ENCODE data around the gene BID. TPM values are rescaled to one million over a fixed set of nuclear protein-coding genes. Genes with fewer than 3 reads are reported as not detected.

BID gene
- total and polyA plus RNA-seq, 5 donors from 2014 or later = 17.6 to 84.0 (median 64.3) TPM

- Mint-ChIP-seq H3K9me3 (no peaks in the 10 kb centered on the region), H3K36me3 (peaks cover 38% of the 10 kb centered on the region), H3K27ac (no peak overlapping the region)
These were observed 28.1 kb upstream of the BID start for GRCh38 chr22:17802411-17802810.

DNA sequence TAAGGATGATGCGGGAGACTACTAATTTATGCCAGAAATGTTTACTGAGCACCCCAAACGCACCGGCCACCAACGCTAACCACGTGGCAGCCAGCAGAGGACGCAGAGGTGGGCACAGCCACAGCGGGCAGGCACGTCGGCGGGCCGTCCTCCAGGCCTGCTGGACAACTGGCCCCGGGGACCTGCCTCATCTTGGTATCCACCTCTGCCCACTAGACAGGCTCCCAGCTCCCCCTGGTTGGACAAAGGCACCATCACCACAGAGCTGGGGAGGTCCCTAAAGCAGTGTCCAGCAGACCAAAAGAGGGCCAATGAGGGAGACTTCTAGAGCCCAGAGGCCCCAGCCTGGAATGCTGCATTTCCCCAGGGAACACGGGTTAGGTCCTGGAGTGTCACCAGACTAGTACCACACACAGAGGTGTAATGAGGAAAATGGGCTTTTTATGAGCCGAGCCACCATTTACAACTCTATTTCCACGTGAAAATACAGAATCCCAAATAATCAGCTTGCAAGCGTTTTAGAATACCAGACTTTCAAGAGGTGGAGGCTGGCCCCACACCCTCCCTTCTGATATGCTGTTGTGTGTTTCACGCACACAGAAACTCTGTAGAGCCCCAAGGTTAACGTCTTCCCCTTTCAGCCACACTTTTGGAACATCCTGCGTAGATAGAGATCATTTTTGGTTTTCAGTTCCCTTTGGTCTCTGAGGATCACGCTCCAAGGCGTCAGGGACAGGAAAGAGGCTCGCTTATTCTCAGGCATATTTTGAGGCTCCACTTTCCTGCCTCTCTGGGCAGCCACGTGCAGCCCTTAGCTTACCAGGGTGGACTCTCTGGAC lies 23.7 kb upstream of the BID start:
- H3K36me3 Mint-ChIP-seq = peaks cover 13% of the 10 kb centered on the region
- Histone ChIP-seq H3K27me3 (ENCODE audit: control insufficient read depth, insufficient read depth, low read length) (no peaks in the 10 kb centered on the region), H3K4me3 (ENCODE audit: low read depth, low read length) (no peak overlapping the region), H3K36me3 (ENCODE audit: control insufficient read depth, insufficient read depth, low read length) (peaks cover 3% of the 10 kb centered on the region), H3K4me1 (ENCODE audit: control insufficient read depth, insufficient read depth, low read length, poor library complexity, severe bottlenecking) (no peaks in the 10 kb centered on the region), H3K27ac (ENCODE audit: insufficient read depth, low read length, poor library complexity, severe bottlenecking) (no peak overlapping the region), H3K9me3 (ENCODE audit: control insufficient read depth in 2 of 2, low read length in 2 of 2) (no peaks in the 10 kb centered on the region)
- no peaks in the 10 kb centered on the region for H3K27me3 Mint-ChIP-seq
- ATAC-seq (ENCODE audit: low read depth in 2 of 2) (peak in 1 of 2 donors; percentile 27), DNase-seq (no peak)
- H3K9me3 Mint-ChIP-seq = no peaks in the 10 kb centered on the region
- H3K27ac Mint-ChIP-seq = no peak overlapping the region
- no peaks in the 10 kb centered on the region for H3K4me1 Mint-ChIP-seq
- no peak overlapping the region for H3K4me3 Mint-ChIP-seq

More at GRCh38 chr22:17802411-17802810, 28.1 kb upstream of the BID start:
- no peak for ATAC-seq (ENCODE audit: low read depth in 2 of 2)
- no peaks in the 10 kb centered on the region for H3K4me1 ChIP-seq (ENCODE audit: control insufficient read depth, insufficient read depth, low read length, poor library complexity, severe bottlenecking)
- H3K4me1 Mint-ChIP-seq = no peaks in the 10 kb centered on the region
- no peak overlapping the region for H3K4me3 ChIP-seq (ENCODE audit: low read depth, low read length)
- no peak for DNase-seq
- H3K36me3 ChIP-seq (ENCODE audit: control insufficient read depth, insufficient read depth, low read length) = peaks cover 14% of the 10 kb centered on the region
- no peaks in the 10 kb centered on the region for H3K9me3 ChIP-seq (ENCODE audit: control insufficient read depth in 2 of 2, low read length in 2 of 2)
- no peaks in the 10 kb centered on the region for H3K27me3 Mint-ChIP-seq
- H3K27ac ChIP-seq (ENCODE audit: insufficient read depth, low read length, poor library complexity, severe bottlenecking) = no peak overlapping the region
- no peaks in the 10 kb centered on the region for H3K27me3 ChIP-seq (ENCODE audit: control insufficient read depth, insufficient read depth, low read length)
- H3K4me3 Mint-ChIP-seq = no peak overlapping the region

- no peak overlapping the region for H3K4me3 ChIP-seq (ENCODE audit: low read depth, low read length)
- H3K27me3 Mint-ChIP-seq = no peaks in the 10 kb centered on the region
- peaks cover 6% of the 10 kb centered on the region for H3K36me3 Mint-ChIP-seq
- no peaks in the 10 kb centered on the region for H3K4me1 Mint-ChIP-seq
- H3K9me3 Mint-ChIP-seq = no peaks in the 10 kb centered on the region
- H3K27me3 ChIP-seq (ENCODE audit: control insufficient read depth, insufficient read depth, low read length) = no peaks in the 10 kb centered on the region
- H3K27ac ChIP-seq (ENCODE audit: insufficient read depth, low read length, poor library complexity, severe bottlenecking) = no peak overlapping the region
- no peaks in the 10 kb centered on the region for H3K9me3 ChIP-seq (ENCODE audit: control insufficient read depth in 2 of 2, low read length in 2 of 2)
- ATAC-seq (ENCODE audit: low read depth in 2 of 2) (no peak), DNase-seq (no peak)
- H3K27ac Mint-ChIP-seq = no peak overlapping the region
- H3K4me1 ChIP-seq (ENCODE audit: control insufficient read depth, insufficient read depth, low read length, poor library complexity, severe bottlenecking) = no peaks in the 10 kb centered on the region
- no peak overlapping the region for H3K4me3 Mint-ChIP-seq
- H3K36me3 ChIP-seq (ENCODE audit: control insufficient read depth, insufficient read depth, low read length) = peaks cover 3% of the 10 kb centered on the region
These were observed 22.4 kb upstream of the BID start for GRCh38 chr22:17796695-17797094.

DNA sequence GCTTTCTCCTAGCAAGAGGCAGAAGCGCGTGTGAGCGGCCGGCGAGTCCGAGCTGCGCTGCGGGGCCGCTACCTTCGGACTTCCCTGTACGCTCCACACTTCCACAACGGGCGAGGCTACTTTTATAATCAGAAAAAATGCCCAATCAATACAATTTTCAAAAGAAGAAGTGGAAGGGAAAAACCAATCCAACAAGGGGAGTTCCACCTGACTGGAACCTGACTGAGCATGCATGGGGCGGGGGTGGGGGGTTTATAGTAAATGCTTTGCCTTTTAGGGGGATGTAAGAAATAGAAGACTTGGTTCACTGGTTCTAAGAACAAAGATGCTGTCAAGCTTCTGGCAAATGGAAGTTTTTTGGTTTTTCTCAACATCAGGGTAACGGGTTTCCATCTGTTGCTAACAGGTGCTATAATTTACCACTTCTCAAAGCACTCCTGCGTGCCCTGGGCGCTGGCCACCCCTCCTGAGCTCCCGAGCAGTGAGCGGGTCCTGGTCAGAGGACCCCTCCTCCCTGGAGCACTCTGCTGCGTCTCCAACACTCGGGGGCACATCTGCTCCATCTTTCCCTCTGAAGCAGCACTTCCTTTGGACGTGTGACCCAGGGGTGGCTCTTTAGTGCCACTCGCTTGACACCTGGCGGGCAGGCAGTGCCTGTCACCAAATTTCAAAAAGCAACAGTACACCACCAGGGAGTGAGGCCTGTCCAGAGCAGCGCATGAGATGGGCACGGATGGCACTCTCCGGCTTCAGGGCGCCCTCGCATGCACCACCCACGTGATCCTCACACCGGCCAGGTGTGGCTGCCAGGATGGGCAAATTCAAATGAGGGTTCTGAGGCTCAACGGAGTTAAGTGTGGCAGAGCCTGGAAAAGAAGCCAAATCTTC lies 21.6 kb upstream of the BID start:
- Histone ChIP-seq H3K4me1 (ENCODE audit: control insufficient read depth, insufficient read depth, low read length, poor library complexity, severe bottlenecking) (no peaks in the 10 kb centered on the region), H3K4me3 (ENCODE audit: low read depth, low read length) (no peak overlapping the region), H3K9me3 (ENCODE audit: control insufficient read depth in 2 of 2, low read length in 2 of 2) (no peaks in the 10 kb centered on the region), H3K36me3 (ENCODE audit: control insufficient read depth, insufficient read depth, low read length) (peaks cover 3% of the 10 kb centered on the region), H3K27me3 (ENCODE audit: control insufficient read depth, insufficient read depth, low read length) (no peaks in the 10 kb centered on the region), H3K27ac (ENCODE audit: insufficient read depth, low read length, poor library complexity, severe bottlenecking) (no peak overlapping the region)
- DNase-seq (no peak), ATAC-seq (ENCODE audit: low read depth in 2 of 2) (no peak)
- H3K27me3 Mint-ChIP-seq = no peaks in the 10 kb centered on the region
- H3K27ac Mint-ChIP-seq = peak overlapping the region in 1 of 3 donors; percentile 27
- H3K36me3 Mint-ChIP-seq = peaks cover 6% of the 10 kb centered on the region
- H3K4me3 Mint-ChIP-seq = no peak overlapping the region
- no peaks in the 10 kb centered on the region for H3K9me3 Mint-ChIP-seq
- no peaks in the 10 kb centered on the region for H3K4me1 Mint-ChIP-seq

- no peak overlapping the region for H3K27ac ChIP-seq (ENCODE audit: insufficient read depth, low read length, poor library complexity, severe bottlenecking)
- H3K27ac Mint-ChIP-seq = peak overlapping the region in 1 of 3 donors; percentile 76
- ATAC-seq (ENCODE audit: low read depth in 2 of 2) (no peak), DNase-seq (no peak)
- no peaks in the 10 kb centered on the region for H3K9me3 Mint-ChIP-seq
- H3K4me1 Mint-ChIP-seq = no peaks in the 10 kb centered on the region
- H3K27me3 Mint-ChIP-seq = no peaks in the 10 kb centered on the region
- H3K4me3 Mint-ChIP-seq = no peak overlapping the region
- no peaks in the 10 kb centered on the region for H3K4me1 ChIP-seq (ENCODE audit: control insufficient read depth, insufficient read depth, low read length, poor library complexity, severe bottlenecking)
- H3K9me3 ChIP-seq (ENCODE audit: control insufficient read depth in 2 of 2, low read length in 2 of 2) = no peaks in the 10 kb centered on the region
- no peak overlapping the region for H3K4me3 ChIP-seq (ENCODE audit: low read depth, low read length)
- H3K36me3 ChIP-seq (ENCODE audit: control insufficient read depth, insufficient read depth, low read length) = peaks cover 5% of the 10 kb centered on the region
- peaks cover 6% of the 10 kb centered on the region for H3K36me3 Mint-ChIP-seq
- no peaks in the 10 kb centered on the region for H3K27me3 ChIP-seq (ENCODE audit: control insufficient read depth, insufficient read depth, low read length)
These were observed 20.7 kb upstream of the BID start for GRCh38 chr22:17794726-17795542.

- no peaks in the 10 kb centered on the region for H3K4me1 ChIP-seq (ENCODE audit: control insufficient read depth, insufficient read depth, low read length, poor library complexity, severe bottlenecking)
- Mint-ChIP-seq H3K4me3 (no peak overlapping the region), H3K9me3 (no peaks in the 10 kb centered on the region), H3K4me1 (no peaks in the 10 kb centered on the region), H3K36me3 (peaks cover 6% of the 10 kb centered on the region), H3K27me3 (no peaks in the 10 kb centered on the region), H3K27ac (no peak overlapping the region)
- no peaks in the 10 kb centered on the region for H3K27me3 ChIP-seq (ENCODE audit: control insufficient read depth, insufficient read depth, low read length)
- H3K27ac ChIP-seq (ENCODE audit: insufficient read depth, low read length, poor library complexity, severe bottlenecking) = no peak overlapping the region
- no peak overlapping the region for H3K4me3 ChIP-seq (ENCODE audit: low read depth, low read length)
- ATAC-seq (ENCODE audit: low read depth in 2 of 2) = no peak
- DNase-seq = no peak
- H3K36me3 ChIP-seq (ENCODE audit: control insufficient read depth, insufficient read depth, low read length) = peaks cover 7% of the 10 kb centered on the region
- H3K9me3 ChIP-seq (ENCODE audit: control insufficient read depth in 2 of 2, low read length in 2 of 2) = no peaks in the 10 kb centered on the region
These were observed 18.7 kb upstream of the BID start for GRCh38 chr22:17792854-17793434.

DNA sequence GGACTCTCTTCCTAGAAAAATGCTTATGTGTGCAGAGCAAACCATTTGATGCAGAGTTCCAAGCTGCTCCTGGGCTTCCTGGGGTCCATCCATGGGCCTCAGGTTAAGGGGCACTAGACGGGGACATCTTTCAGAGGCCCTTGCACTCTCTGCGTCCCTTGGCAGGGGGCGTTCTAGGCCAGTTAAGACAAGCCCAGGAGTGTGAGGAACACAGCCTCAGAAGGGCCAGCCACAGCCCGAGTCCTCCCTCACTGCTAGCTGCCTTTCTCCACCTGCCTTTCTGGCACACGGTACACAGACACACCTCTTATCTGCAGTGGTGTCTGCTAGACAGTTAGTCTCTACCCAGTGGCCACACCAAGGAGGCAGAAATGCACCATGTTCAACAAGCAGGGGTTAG lies 18.0 kb upstream of the BID start:
- Mint-ChIP-seq H3K4me3 (no peak overlapping the region), H3K27ac (no peak overlapping the region), H3K9me3 (no peaks in the 10 kb centered on the region), H3K4me1 (no peaks in the 10 kb centered on the region), H3K36me3 (peaks cover 6% of the 10 kb centered on the region), H3K27me3 (no peaks in the 10 kb centered on the region)
- H3K27me3 ChIP-seq (ENCODE audit: control insufficient read depth, insufficient read depth, low read length) = no peaks in the 10 kb centered on the region
- H3K4me3 ChIP-seq (ENCODE audit: low read depth, low read length) = no peak overlapping the region
- H3K27ac ChIP-seq (ENCODE audit: insufficient read depth, low read length, poor library complexity, severe bottlenecking) = no peak overlapping the region
- no peaks in the 10 kb centered on the region for H3K9me3 ChIP-seq (ENCODE audit: control insufficient read depth in 2 of 2, low read length in 2 of 2)
- DNase-seq (no peak), ATAC-seq (ENCODE audit: low read depth in 2 of 2) (no peak)
- H3K4me1 ChIP-seq (ENCODE audit: control insufficient read depth, insufficient read depth, low read length, poor library complexity, severe bottlenecking) = no peaks in the 10 kb centered on the region
- peaks cover 7% of the 10 kb centered on the region for H3K36me3 ChIP-seq (ENCODE audit: control insufficient read depth, insufficient read depth, low read length)

All from CD4-positive, CD25-positive, alpha-beta regulatory T cell (primary cell).